ENCODE data around the gene GABRR3. TPM values are rescaled to one million over a fixed set of nuclear protein-coding genes. Genes with fewer than 3 reads are reported as not detected.

Gene GABRR3
- total RNA-seq, 1 donor from 2014 or later = not detected

DNA sequence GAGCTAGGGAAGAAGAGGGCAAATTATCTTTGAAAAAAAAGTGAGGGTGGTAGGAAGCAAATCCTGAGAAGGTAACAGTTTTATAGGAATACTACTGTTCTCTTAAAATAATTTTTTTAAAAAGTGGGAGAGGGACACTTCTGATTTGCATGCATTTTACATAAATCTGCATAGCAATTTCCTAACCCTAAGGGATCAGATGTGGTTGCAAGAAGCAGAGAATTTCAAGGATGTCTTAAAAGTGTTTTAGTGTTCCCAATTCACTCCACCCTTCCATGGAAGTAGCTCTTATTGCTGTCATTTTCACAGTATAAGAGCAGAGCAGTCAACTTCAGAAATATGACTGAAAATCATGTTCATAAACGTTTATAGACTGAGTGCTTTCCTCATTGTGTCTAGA lies 35.1 kb downstream of the GABRR3 start:
- H3K4me1 Mint-ChIP-seq (ENCODE audit: unreplicated experiment) = no peaks in the 10 kb centered on the region
- no peak for DNase-seq (ENCODE audit: extremely low spot score, unreplicated experiment)
- TF ChIP-seq CTCF (IDR thresholded peaks at IDR 0.05) = no peak
- no peak overlapping the region for H3K4me3 Mint-ChIP-seq (ENCODE audit: unreplicated experiment)
- H3K27ac Mint-ChIP-seq (ENCODE audit: unreplicated experiment) = no peak overlapping the region
- no peaks in the 10 kb centered on the region for H3K9me3 Mint-ChIP-seq (ENCODE audit: unreplicated experiment)
- H3K27me3 Mint-ChIP-seq (ENCODE audit: unreplicated experiment) = peaks cover 43% of the 10 kb centered on the region
- no peaks in the 10 kb centered on the region for H3K36me3 Mint-ChIP-seq (ENCODE audit: unreplicated experiment)

GRCh38 chr3:97999103-97999502 lies 36.0 kb downstream of the GABRR3 start:
- Mint-ChIP-seq H3K4me3 (ENCODE audit: unreplicated experiment) (no peak overlapping the region), H3K27me3 (ENCODE audit: unreplicated experiment) (peaks cover 48% of the 10 kb centered on the region), H3K4me1 (ENCODE audit: unreplicated experiment) (no peaks in the 10 kb centered on the region), H3K27ac (ENCODE audit: unreplicated experiment) (no peak overlapping the region), H3K9me3 (ENCODE audit: unreplicated experiment) (no peaks in the 10 kb centered on the region), H3K36me3 (ENCODE audit: unreplicated experiment) (no peaks in the 10 kb centered on the region)
- TF ChIP-seq CTCF (IDR thresholded peaks at IDR 0.05) = no peak
- no peak for DNase-seq (ENCODE audit: extremely low spot score, unreplicated experiment)

DNA sequence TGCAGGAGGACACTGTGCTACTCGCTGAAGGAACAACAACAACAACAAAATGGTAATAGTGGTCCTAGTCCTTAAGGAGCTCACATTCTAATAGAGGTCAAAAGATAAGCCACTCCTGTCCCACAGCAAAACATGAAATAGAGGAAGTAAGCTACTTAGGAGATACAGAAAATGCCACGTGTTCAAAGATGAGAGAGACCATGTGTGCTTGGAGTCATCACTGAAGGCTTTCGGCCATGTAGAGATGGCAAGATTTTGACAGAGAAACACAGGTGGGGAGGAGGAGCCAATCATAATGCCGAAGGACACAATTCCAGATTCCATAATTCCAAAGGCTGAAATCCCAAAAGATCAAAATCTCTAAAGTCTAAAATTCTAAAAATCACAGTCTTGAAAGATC lies 38.1 kb downstream of the GABRR3 start:
- H3K36me3 Mint-ChIP-seq (ENCODE audit: unreplicated experiment) = no peaks in the 10 kb centered on the region
- H3K9me3 Mint-ChIP-seq (ENCODE audit: unreplicated experiment) = no peaks in the 10 kb centered on the region
- no peak for TF ChIP-seq CTCF (IDR thresholded peaks at IDR 0.05)
- no peak overlapping the region for H3K27ac Mint-ChIP-seq (ENCODE audit: unreplicated experiment)
- peaks cover 59% of the 10 kb centered on the region for H3K27me3 Mint-ChIP-seq (ENCODE audit: unreplicated experiment)
- no peak for DNase-seq (ENCODE audit: extremely low spot score, unreplicated experiment)
- H3K4me1 Mint-ChIP-seq (ENCODE audit: unreplicated experiment) = no peaks in the 10 kb centered on the region
- no peak overlapping the region for H3K4me3 Mint-ChIP-seq (ENCODE audit: unreplicated experiment)

- Mint-ChIP-seq H3K36me3 (ENCODE audit: unreplicated experiment) (no peaks in the 10 kb centered on the region), H3K27ac (ENCODE audit: unreplicated experiment) (no peak overlapping the region), H3K9me3 (ENCODE audit: unreplicated experiment) (no peaks in the 10 kb centered on the region), H3K4me1 (ENCODE audit: unreplicated experiment) (no peaks in the 10 kb centered on the region), H3K4me3 (ENCODE audit: unreplicated experiment) (no peak overlapping the region), H3K27me3 (ENCODE audit: unreplicated experiment) (peaks cover 42% of the 10 kb centered on the region)
- TF ChIP-seq CTCF (IDR thresholded peaks at IDR 0.05) = no peak
- DNase-seq (ENCODE audit: extremely low spot score, unreplicated experiment) = no peak
Measured at GRCh38 chr3:97994328-97994945, 40.7 kb downstream of the GABRR3 start.

GRCh38 chr3:97993526-97993925 lies 41.6 kb downstream of the GABRR3 start:
- no peak for TF ChIP-seq CTCF (IDR thresholded peaks at IDR 0.05)
- H3K27me3 Mint-ChIP-seq (ENCODE audit: unreplicated experiment) = peaks cover 36% of the 10 kb centered on the region

More at GRCh38 chr3:97993526-97993925, 41.6 kb downstream of the GABRR3 start:
- DNase-seq (ENCODE audit: extremely low spot score, unreplicated experiment) = no peak
- no peaks in the 10 kb centered on the region for H3K4me1 Mint-ChIP-seq (ENCODE audit: unreplicated experiment)
- no peaks in the 10 kb centered on the region for H3K9me3 Mint-ChIP-seq (ENCODE audit: unreplicated experiment)
- H3K36me3 Mint-ChIP-seq (ENCODE audit: unreplicated experiment) = no peaks in the 10 kb centered on the region
- no peak overlapping the region for H3K4me3 Mint-ChIP-seq (ENCODE audit: unreplicated experiment)
- H3K27ac Mint-ChIP-seq (ENCODE audit: unreplicated experiment) = no peak overlapping the region

Measured in osteocyte (in vitro differentiated cells).